B cell (primary cell): ENCODE results near the gene MED12L. TPM values are rescaled to one million over a fixed set of nuclear protein-coding genes. Genes with fewer than 3 reads are reported as not detected.

Source experiments
- ATAC-seq: fragments of 200-7000 bp; cut with Tn5 transposase; one replicate; pipeline ENCODE4 v1.10.0; 2021; ENCODE audit warnings: low read depth, mild to moderate bottlenecking, moderate number of reproducible peaks, moderate library complexity
- CTCF ChIA-PET: fragments of 350-600 bp; sonication (Branson Sonifier 250); formaldehyde crosslinking; loops from one replicate; lab custom pipeline; 2021; ENCODE audit warnings: antibody characterized with exemption, inconsistent platforms; lab: Charles Lee
- POLR2A ChIA-PET: fragments of 350-600 bp; sonication (Branson Sonifier 250); formaldehyde crosslinking; loops from one replicate; lab custom pipeline; 2021; ENCODE audit warnings: antibody characterized with exemption; lab: Charles Lee
- DNase-seq: peaks from one replicate; pipeline ENCODE4 v3.0.0; 2013
- H2AFZ ChIP-seq: 2 replicates; pipeline ENCODE4 v1.6.1; 2012; ENCODE audit warnings: mild to moderate bottlenecking, low read depth, low read length; ENCODE audit not compliant: insufficient read depth, poor library complexity, severe bottlenecking
- H3K27ac ChIP-seq, 2 donors: 1 replicate in 1 of 2; 2 replicates in 1 of 2; pipeline ENCODE4 v1.5.1; 2012 to 2013; ENCODE audit warnings: low read length in 2 of 2, mild to moderate bottlenecking in 2 of 2, moderate library complexity in 1 of 2
- H3K27me3 ChIP-seq, 4 experiments: fragments of 200-600 bp in 1 of 4; sonication (generic) in 1 of 4; replicated peaks in 1 of 4; 1 replicate in 2 of 4; 2 replicates in 2 of 4; pipeline versions ENCODE4 v1.6.1 to v1.7.0; 2013 to 2016; ENCODE audit warnings: low read length in 3 of 4, mild to moderate bottlenecking in 2 of 4, mixed read lengths in 1 of 4, moderate library complexity in 1 of 4; ENCODE audit not compliant: insufficient read depth in 4 of 4, control insufficient read depth in 3 of 4; ENCODE audit errors: control extremely low read depth in 1 of 4
- H3K36me3 ChIP-seq, 2 experiments: replicated peaks in 1 of 2; 1 replicate in 1 of 2; 2 replicates in 1 of 2; pipeline versions ENCODE4 v1.6.1 to v1.7.1; 2013; ENCODE audit warnings: low read length in 1 of 2; ENCODE audit not compliant: insufficient read depth in 2 of 2, control insufficient read depth in 1 of 2; ENCODE audit errors: control extremely low read depth in 1 of 2, extremely low read depth in 1 of 2
- H3K4me1 ChIP-seq, 2 donors: fragments of 200-600 bp in 1 of 2; sonication (generic) in 1 of 2; 1 replicate in 1 of 2; 2 replicates in 1 of 2; pipeline versions ENCODE4 v1.5.1 to v1.6.1; 2013 to 2017; ENCODE audit warnings: low read length in 2 of 2; ENCODE audit not compliant: control insufficient read depth in 2 of 2, insufficient read depth in 2 of 2
- H3K4me2 ChIP-seq: replicated peaks from 2 replicates; pipeline ENCODE3; 2012; ENCODE audit warnings: mild to moderate bottlenecking, low read depth, low read length; ENCODE audit not compliant: poor library complexity, severe bottlenecking
- H3K4me3 ChIP-seq, 5 experiments: fragments of 200-600 bp in 1 of 5; sonication (generic) in 1 of 5; 1 replicate in 3 of 5; 2 replicates in 2 of 5; pipeline versions ENCODE4 v1.5.1 to v1.7.0; 2011 to 2016; ENCODE audit warnings: low read length in 4 of 5, mild to moderate bottlenecking in 4 of 5, low read depth in 2 of 5, control low read depth in 1 of 5, moderate library complexity in 1 of 5; ENCODE audit not compliant: insufficient read depth in 1 of 5; ENCODE audit errors: control extremely low read depth in 1 of 5, extremely low read depth in 1 of 5
- H3K79me2 ChIP-seq: fragments of 200-600 bp; sonication (generic); one replicate; pipeline ENCODE4 v1.6.0; 2016; ENCODE audit warnings: low read length; ENCODE audit not compliant: control insufficient read depth, insufficient read depth
- H3K9ac ChIP-seq: fragments of 200-600 bp; sonication (generic); 2 replicates; pipeline ENCODE4 v1.6.1; 2017; ENCODE audit warnings: mild to moderate bottlenecking, low read length, moderate library complexity
- H3K9me3 ChIP-seq, 3 donors: one replicate each; pipeline versions ENCODE4 v1.6.1 to v1.7.1; 2013; ENCODE audit warnings: low read length in 2 of 3; ENCODE audit not compliant: control insufficient read depth in 2 of 3, insufficient read depth in 1 of 3; ENCODE audit errors: control extremely low read depth in 1 of 3
- H4K20me1 ChIP-seq: 2 replicates; pipeline ENCODE4 v1.6.0; 2012; ENCODE audit warnings: mild to moderate bottlenecking, low read length; ENCODE audit not compliant: insufficient read depth, control insufficient read depth, poor library complexity, severe bottlenecking
- H3K27ac Mint-ChIP-seq: one replicate; pipeline ENCODE4 v1.8.0; 2021; ENCODE audit warnings: mixed read lengths
- H3K27me3 Mint-ChIP-seq: one replicate; pipeline ENCODE4 v1.8.0; 2021; ENCODE audit warnings: mixed read lengths
- H3K4me1 Mint-ChIP-seq: one replicate; pipeline ENCODE4 v1.8.0; 2021; ENCODE audit warnings: mixed read lengths
- H3K4me3 Mint-ChIP-seq: one replicate; pipeline ENCODE4 v1.8.0; 2021; ENCODE audit warnings: mixed read lengths
- H3K9me3 Mint-ChIP-seq: one replicate; pipeline ENCODE4 v1.8.0; 2022; ENCODE audit warnings: mixed read lengths; ENCODE audit not compliant: insufficient read depth
- EZH2 ChIP-seq: IDR thresholded peaks from 2 replicates; pipeline ENCODE4 v1.6.1; 2012; ENCODE audit warnings: borderline replicate concordance, low read depth, mild to moderate bottlenecking, moderate library complexity, low read length; ENCODE audit not compliant: insufficient read depth, poor library complexity, severe bottlenecking
- WGBS: methylation state at CpG from one replicate; pipeline ENCODE4 v1.1.5; 2013; ENCODE audit warnings: missing lambda C conversion rate; ENCODE audit not compliant: insufficient coverage; 5-methylcytosine and 5-hydroxymethylcytosine counted together
- intact Hi-C: fragments of 100-400 bp; cut with micrococcal nuclease; formaldehyde crosslinking; loops from one replicate; pipeline ENCODE4 v1.10.0; 2022
- polyA plus RNA-seq: library from polyadenylated mRNA; depleted of rRNA; stranded (reverse); fragments of >200 nt; gene quantifications from 2 replicates; pipeline ENCODE4 v1.2.3, GENCODE V29; 2012
- total RNA-seq, 2 donors: library from RNA; stranded (reverse); fragments of 120-200 nt in 1 of 2; gene quantifications; 1 replicate in 1 of 2; 2 replicates in 1 of 2; pipeline versions ENCODE4 v1.2.3 to v1.2.4, GENCODE V29; 2013 to 2022
- TF ChIP-seq, protein P1 (sequence below): fragments of 200-600 bp; IDR thresholded peaks from one replicate; pipeline ENCODE4 v1.8.0; 2022; ENCODE audit warnings: antibody characterized with exemption, mild to moderate bottlenecking

MED12L gene
- total and polyA plus RNA-seq, 2 donors (not counting 1 experiment from before 2014, with no cell fraction given), result 0.07 to 0.30 TPM

DNA sequence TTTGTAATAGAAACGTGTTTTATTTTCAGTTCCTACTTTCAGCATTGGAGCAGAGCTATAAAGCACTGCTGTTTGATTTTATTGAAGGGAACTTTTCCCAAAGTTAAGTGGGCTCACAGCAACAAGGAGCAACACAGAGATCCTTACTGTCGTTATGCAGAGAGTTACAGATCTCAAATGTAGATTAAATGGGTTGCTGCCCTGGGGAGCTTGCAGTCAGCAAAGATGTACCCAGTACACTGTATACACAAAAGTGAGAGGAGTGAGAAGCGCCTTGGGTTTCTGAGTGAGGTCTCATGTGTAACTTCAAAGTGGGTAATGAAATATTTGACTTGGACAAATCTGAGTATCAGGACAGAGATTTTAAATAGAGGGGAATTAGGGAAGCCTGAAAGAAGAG is 47.7 kb downstream of the MED12L start:
- no peak overlapping the region for H3K27ac Mint-ChIP-seq
- H3K4me1 ChIP-seq, result no peaks in the 10 kb centered on the region
- ChIA-PET CTCF (interaction anchor here (1.1 kb wide), 1 partner anchor 11 kb away, joined by 4 read pairs; no protein-coding TSS in a partner anchor), POLR2A (no interaction called here)
- ATAC-seq (no peak), DNase-seq (no peak)
- no peak for TF ChIP-seq EZH2
- TF ChIP-seq, protein P1, sequence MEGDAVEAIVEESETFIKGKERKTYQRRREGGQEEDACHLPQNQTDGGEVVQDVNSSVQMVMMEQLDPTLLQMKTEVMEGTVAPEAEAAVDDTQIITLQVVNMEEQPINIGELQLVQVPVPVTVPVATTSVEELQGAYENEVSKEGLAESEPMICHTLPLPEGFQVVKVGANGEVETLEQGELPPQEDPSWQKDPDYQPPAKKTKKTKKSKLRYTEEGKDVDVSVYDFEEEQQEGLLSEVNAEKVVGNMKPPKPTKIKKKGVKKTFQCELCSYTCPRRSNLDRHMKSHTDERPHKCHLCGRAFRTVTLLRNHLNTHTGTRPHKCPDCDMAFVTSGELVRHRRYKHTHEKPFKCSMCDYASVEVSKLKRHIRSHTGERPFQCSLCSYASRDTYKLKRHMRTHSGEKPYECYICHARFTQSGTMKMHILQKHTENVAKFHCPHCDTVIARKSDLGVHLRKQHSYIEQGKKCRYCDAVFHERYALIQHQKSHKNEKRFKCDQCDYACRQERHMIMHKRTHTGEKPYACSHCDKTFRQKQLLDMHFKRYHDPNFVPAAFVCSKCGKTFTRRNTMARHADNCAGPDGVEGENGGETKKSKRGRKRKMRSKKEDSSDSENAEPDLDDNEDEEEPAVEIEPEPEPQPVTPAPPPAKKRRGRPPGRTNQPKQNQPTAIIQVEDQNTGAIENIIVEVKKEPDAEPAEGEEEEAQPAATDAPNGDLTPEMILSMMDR, result no peak
- no peak overlapping the region for H3K27ac ChIP-seq
- H3K27me3 ChIP-seq, result peaks cover 0 to 12% (median 5%) of the 10 kb centered on the region in 4 experiments
- H3K9me3 Mint-ChIP-seq, result no peaks in the 10 kb centered on the region
- no peak overlapping the region for H2AFZ ChIP-seq
- H3K79me2 ChIP-seq, result no peaks in the 10 kb centered on the region
- H3K4me1 Mint-ChIP-seq, result peaks cover 12% of the 10 kb centered on the region
- intact Hi-C loops, result no loop called here
- H3K36me3 ChIP-seq, result no peaks in the 10 kb centered on the region
- H3K4me2 ChIP-seq, result no peak overlapping the region
- peaks cover 18% of the 10 kb centered on the region for H3K27me3 Mint-ChIP-seq
- WGBS, result 29% methylated on average over 1 of the region's 3 CpGs
- H3K4me3 Mint-ChIP-seq, result no peak overlapping the region
- H3K9ac ChIP-seq, result no peak overlapping the region
- no peak overlapping the region for H3K4me3 ChIP-seq
- H4K20me1 ChIP-seq, result no peaks in the 10 kb centered on the region
- H3K9me3 ChIP-seq, result no peaks in the 10 kb centered on the region

DNA sequence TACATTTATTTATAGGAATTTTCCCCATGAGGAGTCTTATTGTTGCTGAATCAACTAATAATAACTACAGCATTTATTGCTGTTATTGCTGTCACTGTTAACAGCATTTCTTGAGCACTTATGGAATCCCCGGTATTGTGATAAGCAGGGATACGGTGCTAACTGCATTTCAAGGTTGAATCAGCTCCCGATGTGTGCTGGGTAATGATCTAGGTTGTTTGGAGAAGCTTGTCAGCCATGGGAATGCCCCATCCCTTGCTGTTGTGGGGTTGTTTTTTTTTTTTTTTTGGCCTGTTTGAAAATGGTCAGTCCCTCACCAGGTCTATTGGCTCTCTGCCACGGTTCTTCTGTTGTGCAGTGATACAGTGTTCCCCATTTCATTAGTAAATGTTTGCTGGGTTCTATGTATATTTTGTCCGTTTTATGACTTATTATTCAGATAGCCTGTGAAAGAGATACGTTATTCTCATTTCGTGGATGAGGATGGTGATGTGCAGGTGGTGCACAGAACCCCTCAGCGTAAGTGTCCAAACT is 48.5 kb downstream of the MED12L start:
- no peak for ATAC-seq
- POLR2A ChIA-PET, result no interaction called here

More for the DNA sequence above, 48.5 kb downstream of the MED12L start:
- H3K9ac ChIP-seq, result no peak overlapping the region
- no peaks in the 10 kb centered on the region for H3K9me3 ChIP-seq
- H3K4me2 ChIP-seq, result no peak overlapping the region
- H2AFZ ChIP-seq, result no peak overlapping the region
- no peaks in the 10 kb centered on the region for H3K9me3 Mint-ChIP-seq
- no peak for TF ChIP-seq EZH2
- TF ChIP-seq, protein P1, result no peak
- H3K4me3 ChIP-seq, result no peak overlapping the region
- no peak overlapping the region for H3K4me3 Mint-ChIP-seq
- DNase-seq, result no peak
- no peaks in the 10 kb centered on the region for H3K79me2 ChIP-seq
- intact Hi-C loops, result no loop called here
- no peaks in the 10 kb centered on the region for H3K4me1 ChIP-seq
- 72% methylated on average over 7 of the region's 8 CpGs for WGBS
- no peaks in the 10 kb centered on the region for H4K20me1 ChIP-seq
- no peak overlapping the region for H3K27ac Mint-ChIP-seq
- H3K27ac ChIP-seq, result no peak overlapping the region
- H3K27me3 ChIP-seq, result peaks cover 0 to 12% (median 5%) of the 10 kb centered on the region in 4 experiments
- CTCF ChIA-PET, result interaction anchor here (0.5 to 1.1 kb wide), 3 partner anchors 10 to 388 kb away, joined by 3 to 4 read pairs (median 3); no protein-coding TSS in a partner anchor
- peaks cover 12% of the 10 kb centered on the region for H3K4me1 Mint-ChIP-seq
- no peaks in the 10 kb centered on the region for H3K36me3 ChIP-seq
- peaks cover 18% of the 10 kb centered on the region for H3K27me3 Mint-ChIP-seq
